ENCODE results near the gene MAD1L1. TPM values are rescaled to one million over a fixed set of nuclear protein-coding genes. Genes with fewer than 3 reads are reported as not detected.

Gene MAD1L1
- total RNA-seq, 1 experiment from 2014 or later: 103 TPM

DNA sequence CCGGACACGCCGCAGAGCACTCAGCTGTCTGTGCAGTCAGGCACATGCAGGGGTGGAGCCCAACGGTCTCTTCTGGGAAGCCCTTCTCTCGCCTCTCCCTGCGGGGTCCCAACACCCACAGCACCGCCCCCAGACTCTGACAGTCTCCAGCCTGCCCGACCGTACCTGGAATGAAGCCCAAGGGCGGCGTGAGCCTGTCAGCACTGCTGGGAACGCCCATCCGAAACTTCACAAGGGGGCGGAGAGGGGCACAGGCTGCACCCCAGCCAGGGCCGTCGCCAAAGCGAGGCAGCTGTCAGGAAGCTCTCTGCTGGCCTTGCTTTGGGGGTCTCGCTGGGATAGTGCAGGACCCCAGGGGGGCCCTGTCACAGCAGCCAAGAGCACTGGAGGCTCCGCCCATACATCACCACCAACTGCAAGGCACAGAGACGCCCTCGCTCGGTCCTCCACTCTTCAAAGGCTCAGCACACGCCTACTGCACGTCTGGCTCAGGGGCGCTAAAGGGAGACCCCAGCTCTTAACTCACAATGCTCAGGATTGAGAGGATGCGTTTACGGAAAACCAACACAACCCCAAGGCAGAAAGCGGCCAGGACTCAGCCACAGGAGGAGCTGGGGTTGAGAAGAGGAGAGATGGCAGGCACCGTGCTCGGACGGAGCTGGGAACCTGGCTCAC is 30.9 kb downstream of the MAD1L1 start:
- DNase-seq (ENCODE audit: low spot score): no peak

DNA sequence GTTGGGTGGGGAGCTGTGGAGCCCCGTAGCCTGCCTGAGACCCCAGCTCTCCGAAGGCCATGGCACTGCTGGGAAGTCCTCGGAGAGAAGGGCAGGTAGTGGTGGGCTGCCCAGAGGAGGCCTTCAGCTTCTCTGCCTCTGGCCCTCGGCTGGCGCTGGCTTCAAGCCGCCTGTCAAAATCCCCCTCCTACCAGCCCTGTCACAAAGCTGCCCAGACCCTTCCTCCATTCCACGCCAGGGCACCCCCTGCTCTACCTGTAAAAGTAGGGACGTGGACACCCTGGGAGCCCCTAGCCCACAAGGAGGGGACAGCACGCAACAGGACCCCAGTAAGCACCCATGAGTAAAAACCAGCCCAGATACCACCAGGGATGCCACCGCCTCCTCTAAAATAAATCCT is 31.6 kb downstream of the MAD1L1 start:
- no peak for DNase-seq (ENCODE audit: low spot score)

DNA sequence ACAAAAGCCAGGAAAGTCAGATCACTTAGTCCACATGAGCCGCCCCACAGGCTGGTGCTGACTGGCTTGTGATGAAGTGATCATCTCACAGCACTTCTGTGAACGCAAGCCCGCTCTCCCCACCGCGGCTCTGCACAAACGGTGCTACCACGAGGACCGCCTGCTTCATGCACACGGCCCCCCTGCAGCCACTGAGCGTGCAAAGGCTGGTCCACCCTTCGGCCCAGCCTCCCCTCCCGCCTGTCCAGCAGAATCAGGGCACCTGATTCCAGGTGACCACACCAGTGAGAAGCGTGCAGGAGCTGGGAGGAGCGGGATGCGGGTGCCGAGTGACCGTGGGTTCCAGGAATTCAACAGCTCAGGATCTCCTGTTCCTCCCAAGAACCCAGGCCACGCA is 32.2 kb downstream of the MAD1L1 start:
- DNase-seq (ENCODE audit: low spot score): no peak

DNA sequence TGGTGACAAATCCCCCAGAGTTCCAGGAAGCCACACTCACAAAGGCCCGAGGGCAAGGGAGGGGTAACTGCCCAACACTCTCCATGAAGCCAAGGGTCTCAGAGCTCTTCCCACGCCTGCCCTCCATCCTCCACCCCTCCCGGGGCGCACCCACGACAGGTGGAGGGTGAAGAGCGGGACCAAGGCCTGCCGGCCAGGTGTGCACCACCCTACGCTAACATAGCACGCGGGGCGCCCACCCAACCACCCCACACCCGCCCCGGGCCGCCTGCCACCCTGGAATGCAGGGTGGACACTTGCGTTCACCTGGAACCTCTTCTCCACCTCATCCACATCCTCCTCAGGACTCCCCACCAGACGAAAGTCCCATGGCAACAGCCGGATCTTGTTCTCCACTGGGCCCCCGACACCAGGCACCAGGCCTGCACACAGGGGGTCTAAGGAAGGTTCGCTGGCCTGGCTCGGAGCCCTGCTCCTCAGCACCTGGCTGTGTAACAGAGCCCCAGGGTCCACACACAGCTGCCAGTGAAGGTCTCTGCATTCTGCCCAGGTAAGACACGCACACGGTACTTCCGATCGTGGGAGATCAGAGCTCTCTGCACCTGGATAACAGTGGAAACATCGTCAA is 32.7 kb downstream of the MAD1L1 start:
- DNase-seq (ENCODE audit: low spot score): no peak

DNA sequence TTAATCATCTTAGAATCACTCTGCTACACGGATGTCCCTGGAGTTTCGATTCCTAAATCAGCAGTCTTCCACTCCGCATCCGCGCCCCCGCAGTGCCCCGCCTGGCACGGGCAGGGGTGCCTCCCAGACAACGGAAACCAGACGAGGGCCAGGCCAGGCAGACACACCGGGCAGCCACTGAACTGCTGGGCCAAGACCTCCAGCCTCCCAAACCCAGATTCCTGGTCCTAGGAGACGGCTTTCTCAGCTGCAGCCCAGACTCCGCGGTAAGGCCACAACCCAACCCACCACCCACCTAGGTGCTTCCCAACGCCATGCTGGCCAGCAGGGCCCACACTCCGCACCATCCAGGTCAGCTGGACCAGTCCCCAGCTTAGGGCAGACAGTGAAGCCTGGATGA is 33.2 kb downstream of the MAD1L1 start:
- DNase-seq (ENCODE audit: low spot score): no peak

DNA sequence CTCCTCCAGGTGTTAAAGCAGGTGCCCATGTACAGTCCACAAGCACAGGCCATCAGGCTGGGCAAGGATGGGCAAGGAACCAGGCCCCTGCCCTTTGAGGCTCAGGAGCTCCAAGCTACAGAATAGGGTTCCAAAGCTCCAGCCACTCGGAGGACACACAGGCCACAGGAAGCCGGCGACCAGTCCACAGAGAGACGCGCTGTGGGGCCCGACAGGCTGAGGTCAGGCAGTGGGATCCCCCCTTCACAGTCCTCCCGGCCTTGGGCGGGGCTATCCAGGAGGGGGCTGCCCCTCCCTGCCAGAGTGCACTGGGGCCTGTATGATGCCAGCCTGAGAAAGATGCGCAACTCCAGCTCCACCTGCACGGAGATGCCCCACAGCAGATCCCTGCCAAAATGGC is 34.0 kb downstream of the MAD1L1 start:
- no peak for DNase-seq (ENCODE audit: low spot score)

DNA sequence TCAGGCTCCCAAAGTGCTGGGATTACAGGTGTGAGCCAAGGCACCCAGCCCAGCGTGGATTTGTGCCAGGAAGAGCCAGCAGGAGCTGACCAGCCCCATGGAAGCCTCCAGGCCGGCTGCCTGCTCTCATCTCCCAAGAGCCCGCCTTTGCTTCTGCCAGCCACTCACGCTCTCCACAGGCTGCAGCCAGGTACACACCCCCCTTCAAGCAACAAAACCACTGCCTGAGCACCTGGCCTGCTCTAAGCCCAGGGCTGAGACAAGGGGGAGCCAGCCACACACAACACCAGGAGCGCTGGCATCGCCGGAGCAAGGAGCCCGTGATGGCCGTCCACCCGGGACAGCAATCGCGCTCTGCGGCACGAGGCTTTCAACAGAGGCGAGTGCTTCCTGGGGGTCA is 34.5 kb downstream of the MAD1L1 start:
- DNase-seq (ENCODE audit: low spot score): no peak

DNA sequence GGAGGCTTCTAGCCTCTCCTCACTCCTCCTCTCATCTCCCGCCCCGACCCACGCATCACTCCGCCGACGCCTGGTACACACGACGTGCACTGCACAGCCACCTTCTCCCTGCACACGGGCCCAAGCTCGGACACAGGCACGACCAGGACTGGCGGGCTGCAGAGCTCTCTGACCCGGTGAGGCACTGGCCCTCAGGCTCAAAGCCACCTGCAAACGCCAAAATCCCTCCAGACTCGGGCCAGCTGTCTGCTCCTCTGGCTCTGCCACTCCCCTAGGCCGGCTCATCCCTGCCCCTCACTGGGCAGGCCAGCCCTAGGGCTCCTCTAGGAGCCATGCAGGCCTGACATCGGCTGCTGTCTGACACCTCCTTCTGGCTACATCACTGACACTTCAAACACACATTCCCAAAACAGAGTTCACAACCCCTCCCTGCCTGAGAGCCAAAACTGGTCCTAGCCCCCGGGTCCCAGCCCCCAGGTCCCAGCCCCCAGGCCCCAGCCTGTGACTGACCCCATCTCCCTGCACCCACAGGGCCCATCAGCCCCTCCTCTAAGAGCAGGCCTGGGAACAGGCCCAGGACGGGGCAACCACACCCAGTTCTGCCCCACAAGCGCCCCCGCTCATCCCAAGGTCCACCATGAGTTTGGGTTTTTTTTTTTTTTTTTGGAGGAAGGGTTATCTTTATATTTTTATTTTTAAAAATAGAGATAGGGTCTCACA is 35.1 kb downstream of the MAD1L1 start:
- no peak for DNase-seq (ENCODE audit: low spot score)

DNA sequence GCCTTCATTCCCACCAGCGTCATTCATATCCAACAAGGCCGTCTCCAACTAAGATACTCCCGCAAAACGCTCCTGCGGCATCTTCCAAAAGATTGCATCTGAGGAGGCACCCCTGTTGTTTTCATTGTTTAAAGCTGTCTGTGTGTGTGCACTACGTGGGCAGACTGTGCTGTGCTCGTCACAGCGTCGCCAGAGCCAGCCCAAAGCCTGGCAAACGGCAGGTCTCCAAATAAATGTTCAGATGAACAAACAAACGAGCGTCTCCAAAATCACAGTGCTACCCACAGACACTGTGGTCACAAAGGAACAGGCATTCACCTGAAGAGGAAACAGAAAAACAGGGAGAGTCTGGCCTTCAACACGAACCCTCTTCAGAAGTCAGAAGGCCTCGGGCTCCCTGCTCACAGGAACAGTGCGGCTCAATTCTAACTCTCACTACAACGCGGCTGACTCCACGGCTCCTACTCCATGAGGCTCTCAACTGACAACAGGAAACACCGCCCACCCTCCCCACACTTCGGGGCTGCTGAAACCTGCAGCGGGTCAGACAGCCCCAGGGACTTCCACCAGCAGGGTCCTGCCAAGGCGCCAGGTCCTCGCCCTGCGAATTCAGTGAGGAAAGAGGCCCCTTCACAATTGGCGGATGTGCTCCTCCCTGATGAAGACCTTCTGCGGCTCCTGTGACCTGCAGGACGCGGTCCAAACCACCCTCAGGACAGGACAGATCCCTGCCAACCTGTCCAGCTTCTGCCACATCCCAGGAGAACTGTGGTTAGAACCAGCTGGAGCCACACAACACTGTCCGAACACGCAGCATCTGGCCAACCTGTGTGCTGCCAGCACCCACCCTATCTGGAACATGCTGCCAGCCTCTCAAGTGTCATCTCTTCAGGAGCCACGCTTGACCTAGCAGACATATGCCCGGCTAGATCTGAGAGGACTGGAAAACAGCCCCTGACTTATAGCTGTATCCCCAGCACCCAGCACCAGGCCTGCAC is 36.1 kb downstream of the MAD1L1 start:
- DNase-seq (ENCODE audit: low spot score): no peak

DNA sequence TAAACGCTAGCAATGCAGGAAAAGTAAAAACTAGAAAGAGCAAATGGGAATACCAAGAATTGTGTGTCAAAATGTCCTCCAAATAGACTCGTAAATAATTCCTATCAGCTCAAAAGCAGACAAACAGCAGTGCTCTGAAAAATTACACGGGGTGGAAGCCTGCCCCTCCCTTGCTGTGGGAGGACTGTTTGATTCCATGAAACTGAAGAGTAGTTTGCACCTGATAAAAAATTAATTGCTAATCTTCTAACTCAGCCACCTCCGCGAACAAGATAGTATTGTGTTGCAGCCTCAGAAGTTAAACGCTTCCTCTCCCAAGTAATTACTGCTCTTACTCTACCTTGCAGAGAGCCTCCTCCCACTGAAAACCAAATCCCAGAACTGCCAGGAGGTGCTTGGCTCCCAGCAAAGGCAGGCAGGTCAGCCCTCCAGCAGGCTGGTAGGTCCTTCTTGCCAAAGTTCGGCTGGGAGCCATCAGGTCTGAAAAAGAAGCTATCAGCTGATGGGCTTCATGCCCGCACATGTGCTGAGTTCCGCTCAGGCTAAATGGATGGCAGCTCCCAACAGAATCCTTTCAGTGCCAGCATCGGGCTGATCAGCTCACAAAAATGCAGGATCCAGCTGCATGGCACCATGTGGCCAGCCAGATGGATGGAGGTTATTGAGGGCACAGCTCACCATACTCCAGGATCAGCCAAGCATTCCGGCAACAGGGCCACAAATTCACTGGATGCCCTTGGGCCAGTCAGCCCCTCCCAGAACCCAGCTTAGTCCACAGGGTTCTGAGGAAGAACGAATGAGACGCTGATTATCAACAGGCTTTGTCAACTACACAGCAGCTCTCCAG is 37.1 kb downstream of the MAD1L1 start:
- no peak for DNase-seq (ENCODE audit: low spot score)

DNA sequence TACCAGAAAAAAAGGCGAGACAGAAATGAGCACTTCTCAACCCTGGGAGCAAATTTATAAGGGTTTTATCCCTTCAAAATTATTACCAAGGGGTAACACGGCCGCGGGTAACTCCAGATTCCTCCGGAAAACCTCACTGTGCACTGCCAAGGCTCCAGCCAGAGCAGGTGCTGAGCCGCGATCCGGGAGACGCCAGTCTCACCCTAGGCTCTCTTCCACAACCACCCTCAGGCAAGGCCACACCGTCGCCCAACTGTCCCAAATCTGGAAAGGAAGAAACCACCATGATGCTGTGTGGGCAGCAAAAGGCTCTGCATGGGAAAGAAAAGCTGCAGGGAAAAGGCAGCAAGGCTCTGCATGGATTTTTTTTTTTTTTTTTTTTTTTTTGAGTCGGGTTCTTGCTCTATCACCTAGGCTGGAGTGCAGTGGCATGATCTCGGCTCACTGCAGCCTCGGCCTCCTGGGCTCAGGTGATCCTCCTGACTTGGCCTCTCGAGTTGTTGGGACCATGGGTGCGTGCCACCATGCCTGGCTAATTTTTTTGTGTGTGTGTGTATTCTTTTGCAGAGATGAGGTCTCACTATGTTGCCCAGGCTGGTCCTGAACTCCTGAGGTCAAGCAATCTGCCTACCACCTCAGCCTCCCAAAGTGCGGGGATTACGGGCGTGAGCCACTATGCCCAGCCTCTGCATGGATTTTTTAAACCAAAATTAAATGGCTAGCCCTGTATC is 39.0 kb downstream of the MAD1L1 start:
- DNase-seq (ENCODE audit: low spot score): no peak

DNA sequence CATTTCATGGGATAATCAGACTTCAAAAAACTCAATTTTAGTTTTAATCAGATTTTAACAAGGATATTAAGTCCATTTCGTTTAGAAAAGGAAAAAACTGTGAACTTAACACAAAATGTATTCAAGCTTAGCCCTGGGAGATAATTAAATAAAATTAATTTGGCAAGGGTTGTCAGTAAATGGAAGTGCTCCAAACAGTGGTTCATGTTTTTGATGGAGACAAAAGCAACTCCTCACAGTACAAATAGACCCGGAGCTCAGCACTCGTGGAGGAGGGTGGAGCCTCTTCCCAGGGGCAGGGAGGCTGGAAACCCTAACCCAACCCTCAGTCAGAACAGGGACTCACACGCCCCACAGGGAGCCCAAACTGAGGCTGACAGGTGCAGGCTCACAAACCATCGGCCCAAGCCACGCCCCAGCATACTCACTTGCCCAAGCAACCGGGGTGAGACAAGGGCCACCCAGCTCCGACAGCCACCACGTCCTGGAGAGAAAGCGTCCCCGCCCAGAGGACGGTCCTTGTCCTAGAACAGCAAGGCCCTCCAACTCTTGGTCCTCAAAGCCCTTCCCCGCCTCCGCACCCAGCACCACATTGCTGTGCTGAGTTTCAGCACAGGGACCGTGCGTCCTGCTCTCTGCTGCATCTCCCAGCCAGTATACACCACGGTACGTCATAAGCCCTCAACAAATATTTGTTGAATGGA is 39.8 kb downstream of the MAD1L1 start:
- DNase-seq (ENCODE audit: low spot score): no peak

DNA sequence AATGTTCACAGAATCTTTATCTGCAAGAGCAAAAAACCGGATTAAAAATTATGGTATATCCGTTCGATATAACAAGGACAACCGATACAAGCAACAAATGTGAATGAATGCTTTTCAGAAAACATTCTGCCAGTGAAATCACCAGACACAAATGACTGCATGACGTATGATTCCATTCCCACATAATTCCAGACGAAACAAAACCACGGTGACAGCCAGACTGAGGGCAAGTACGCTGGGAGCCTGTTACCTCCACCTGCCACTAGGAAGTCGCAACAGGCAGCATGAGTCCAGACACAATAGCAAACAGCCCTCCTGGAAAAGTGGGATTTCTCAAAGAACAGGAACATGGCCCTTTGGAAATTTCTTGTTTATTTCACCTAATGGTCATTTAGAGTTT is 41.7 kb downstream of the MAD1L1 start:
- no peak for DNase-seq (ENCODE audit: low spot score)

DNA sequence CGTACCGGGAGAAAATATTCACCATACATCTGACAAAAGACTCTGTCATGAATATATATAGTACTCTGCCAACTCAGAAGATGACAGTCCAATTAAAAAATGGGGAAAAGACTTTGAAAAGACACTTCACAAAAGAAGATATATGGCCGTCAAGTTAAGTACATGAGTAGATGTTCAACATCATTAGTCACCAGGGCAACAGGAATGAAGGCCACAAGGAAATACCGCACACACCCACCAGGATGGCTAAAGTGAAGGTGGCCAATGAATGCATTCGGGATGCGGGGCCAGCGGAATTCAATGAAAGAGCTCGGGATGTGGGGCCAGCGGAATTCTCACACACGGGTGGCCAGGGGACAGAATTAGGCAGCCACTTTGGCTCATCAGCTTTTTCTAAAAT is 42.2 kb downstream of the MAD1L1 start:
- DNase-seq (ENCODE audit: low spot score): peak; percentile 17

DNA sequence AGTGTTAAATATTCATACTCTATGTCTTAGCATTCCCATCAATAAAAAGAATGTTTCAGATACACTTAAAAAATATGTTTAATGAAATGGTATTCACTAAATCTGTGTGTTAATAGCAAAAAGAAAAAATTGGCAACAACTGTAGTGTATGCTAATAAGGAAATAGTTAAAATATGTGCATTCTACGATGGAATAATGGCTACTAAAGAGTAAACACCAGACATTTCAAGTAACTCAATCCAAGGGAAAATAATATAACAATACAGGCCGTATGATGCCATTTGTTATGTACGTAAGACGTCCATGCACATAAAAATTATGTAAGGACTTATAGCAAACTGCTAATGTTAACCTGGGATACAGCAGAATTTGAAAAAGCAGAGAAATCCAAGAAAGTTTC is 46.6 kb downstream of the MAD1L1 start:
- no peak for DNase-seq (ENCODE audit: low spot score)

DNA sequence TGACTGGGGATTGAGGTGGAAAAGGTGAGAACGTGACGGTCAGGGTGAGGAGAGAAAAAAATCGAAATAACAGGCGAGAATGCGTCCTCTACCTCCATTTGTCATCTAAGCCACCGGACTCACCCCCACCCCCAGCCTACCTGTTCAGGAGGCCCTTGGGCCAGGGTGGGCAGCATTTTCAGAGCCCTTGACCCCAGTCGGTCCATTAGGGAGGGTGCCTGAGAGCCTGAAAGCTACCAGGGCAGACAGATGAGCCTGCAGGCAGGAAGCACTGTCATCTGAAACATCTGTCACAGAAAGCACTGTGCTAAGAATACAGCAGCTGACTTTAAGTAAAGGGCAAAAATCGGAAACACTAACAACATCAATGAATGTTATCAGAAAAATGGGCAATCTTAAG is 47.0 kb downstream of the MAD1L1 start:
- DNase-seq (ENCODE audit: low spot score): no peak

DNA sequence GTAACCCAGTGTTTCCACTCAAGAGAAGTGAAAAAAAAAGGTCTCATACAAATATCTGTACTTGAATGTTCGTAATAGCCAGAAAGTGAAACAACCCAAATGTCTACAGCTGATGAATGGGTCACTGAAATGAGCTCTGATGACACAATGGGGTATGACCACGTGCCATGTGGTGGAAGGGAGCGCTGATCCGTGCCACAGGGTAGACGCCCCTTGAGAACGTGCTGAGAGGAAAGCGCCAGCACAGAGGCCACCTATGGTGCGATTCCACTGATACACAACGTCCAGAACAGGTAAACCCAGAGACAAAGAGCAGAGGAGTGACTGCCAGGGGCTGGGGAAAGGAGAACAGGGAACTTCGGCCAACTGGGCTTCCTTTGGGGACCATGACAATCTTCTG is 50.3 kb downstream of the MAD1L1 start:
- DNase-seq (ENCODE audit: low spot score): no peak

DNA sequence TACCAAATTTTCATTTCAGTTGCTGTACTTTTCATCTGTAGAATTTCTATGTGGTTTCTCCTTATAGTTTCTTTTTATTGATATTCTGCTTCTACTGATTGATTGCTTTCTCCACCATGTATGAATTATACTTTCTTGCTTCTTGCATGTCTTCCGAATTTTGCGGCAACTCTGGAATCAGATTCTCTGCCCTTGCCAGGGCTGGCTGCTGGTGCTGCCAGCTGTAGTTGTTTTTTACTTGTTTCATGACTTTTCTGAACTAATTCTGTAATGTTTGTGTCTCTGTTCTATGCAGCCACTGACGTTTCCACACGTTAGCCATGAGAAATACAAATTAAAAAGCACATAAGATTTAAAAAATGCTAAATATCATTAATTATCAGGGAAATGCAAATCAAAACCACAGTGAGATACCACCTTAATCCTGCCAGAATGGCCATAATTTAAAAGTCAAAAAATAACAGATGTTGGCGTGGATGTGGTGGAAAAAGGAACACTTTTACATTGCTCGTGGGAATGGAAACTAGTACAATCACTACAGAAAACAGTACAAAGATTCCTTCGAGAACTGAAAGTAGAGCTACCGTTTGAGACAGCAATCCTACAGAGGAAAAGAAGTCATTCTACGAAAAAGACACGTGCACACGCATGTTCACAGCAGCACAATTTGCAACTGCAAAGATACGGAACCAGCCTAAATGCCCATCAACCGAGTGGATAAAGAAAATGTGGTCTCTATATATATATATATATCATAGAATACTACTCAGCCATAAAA is 51.5 kb downstream of the MAD1L1 start:
- no peak for DNase-seq (ENCODE audit: low spot score)

DNA sequence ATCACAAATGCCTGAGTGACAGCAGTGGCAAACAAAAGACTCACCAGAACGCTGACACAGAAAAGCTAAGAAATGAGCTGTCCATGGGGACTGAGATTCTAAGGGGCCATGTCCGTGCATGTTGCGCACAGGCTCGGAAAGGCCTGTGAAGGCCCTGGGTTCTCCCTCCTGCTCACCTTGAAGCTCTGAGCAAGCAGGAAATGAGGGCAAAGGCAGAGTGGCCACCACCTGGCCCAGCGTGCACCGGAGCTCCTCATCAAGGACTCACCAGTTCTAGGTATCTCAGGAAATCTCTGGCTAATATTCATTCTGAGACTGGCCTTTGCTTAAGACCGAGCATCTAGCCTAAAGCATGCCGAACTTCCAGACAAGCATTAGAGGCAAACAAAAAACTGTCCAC is 52.7 kb downstream of the MAD1L1 start:
- no peak for DNase-seq (ENCODE audit: low spot score)
